ENCODE results near the gene TTYH1.

The TTYH1 gene

DNA sequence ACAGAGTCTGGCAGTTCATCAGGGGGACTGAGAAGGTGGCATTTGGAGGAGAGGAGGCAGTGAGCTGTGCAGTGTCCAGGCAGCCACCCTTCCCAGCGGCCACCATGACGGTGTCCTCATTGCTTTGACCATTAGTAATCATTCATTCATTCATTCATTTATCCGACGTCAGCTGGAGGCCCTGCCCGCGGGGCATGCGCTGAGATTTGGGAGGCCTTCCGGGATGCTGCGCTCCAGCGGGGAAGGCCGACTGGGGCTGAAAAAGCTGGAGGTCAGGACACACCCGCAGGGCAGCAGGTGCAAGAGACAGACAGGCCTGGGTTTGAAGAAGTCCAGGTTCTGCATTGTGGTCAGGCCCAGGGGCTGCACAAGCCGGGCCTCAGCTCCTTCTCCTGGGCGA lies 8.9 kb downstream of the TTYH1 start:
- no peak for DNase-seq (ENCODE audit: low read depth)

DNA sequence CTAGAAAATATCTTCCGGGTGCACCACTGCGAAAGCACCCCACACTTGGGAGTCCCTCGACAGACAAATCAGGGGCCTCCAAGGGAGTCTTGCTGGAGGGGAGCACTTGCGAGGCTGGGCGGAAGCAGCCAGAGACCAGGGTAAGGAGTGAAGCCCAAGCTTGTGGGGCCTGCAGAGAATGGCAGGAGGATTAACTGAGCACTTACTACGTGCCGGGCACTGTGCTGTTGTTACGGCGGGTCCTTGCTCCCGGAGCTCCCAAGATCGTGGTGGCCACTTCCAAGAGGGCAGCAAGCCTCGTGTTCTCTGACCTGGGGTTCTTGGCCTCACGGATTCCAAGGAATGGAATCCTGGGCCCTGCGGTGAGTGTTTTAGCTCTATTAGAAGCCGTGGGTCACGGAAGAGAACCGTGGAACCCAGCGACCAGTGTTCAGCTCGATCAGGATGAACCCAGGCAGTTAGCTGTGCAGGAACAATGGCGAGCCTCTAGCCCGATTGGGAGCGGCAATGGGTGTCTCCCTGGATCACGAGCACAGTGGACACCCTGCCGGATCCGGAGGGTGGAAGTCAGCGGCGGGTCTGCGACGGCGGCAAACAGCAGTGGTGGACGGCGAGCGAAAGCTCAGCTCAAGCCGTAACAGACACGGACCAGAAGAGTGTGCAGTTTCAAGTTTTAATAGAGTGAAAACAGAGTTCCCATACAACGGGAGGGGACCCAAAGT lies 9.6 kb downstream of the TTYH1 start:
- no peak for DNase-seq (ENCODE audit: low read depth)

DNA sequence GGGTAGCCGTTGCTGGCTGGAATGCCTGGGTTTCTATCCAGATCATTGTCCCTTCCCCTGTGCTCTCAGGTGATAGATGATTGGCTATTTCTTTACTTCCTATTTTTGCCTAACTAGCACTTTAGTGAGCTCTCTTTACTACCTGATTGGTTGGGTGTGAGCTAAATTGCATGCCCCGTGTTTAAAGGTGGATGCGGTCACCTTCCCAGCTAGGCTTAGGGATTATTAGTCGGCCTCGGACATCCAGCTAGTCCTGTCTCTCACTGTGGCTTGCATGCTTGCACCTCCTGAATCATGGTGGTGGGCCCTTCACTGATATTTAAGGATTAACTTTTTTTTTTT lies 10.1 kb downstream of the TTYH1 start:
- DNase-seq (ENCODE audit: low read depth), result no peak

DNA sequence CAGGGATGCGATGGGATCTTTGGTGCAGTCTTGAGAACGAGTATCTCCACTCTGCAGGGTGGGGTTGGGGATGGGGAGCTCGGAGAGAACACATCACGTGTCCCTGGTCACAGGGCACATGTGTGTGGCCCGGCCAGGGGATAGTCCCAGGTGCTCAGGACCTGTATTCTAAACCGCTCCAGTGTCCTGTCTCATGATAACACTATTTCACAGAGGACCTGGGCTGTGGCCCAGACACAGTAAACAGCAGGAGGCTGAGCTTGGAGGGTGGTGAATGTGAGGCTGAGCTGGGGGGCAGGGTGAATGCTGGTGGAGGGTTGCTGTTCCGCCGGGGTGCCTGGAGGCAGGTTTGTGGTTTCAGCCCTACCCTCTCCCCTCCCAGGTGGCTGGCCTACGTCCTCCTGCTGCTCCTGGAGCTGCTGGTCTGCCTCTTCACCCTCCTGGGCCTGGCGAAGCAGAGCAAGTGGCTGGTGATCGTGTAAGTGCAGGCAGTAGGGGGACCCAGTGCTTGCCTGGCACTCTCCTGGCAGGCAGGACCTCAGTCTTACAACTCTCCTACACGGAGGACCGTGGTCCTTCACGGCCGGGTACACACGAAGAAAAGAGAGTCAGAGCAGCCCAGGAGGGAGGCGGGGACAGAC lies 11.1 kb downstream of the TTYH1 start:
- DNase-seq (ENCODE audit: low read depth), result no peak

DNA sequence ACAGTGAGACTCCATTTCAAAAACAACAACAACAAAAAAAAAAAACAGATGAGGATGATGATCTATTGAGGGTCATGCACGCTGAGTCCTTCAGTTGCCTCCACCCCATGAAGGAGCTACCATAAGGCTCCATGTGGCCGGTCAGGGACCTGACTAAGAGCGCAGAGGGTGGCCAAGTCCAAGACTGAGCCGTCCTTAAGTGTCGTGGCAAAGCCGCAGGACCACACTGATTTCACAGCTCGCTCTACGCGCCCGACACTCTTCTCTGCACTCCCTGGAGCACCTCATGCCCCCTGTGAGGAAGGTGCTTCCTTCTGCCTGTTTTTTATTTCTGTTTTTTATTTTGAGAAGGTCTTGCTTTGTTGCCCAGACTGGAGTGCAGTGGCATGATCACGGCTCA lies 12.3 kb downstream of the TTYH1 start:
- no peak for DNase-seq (ENCODE audit: low read depth)

DNA sequence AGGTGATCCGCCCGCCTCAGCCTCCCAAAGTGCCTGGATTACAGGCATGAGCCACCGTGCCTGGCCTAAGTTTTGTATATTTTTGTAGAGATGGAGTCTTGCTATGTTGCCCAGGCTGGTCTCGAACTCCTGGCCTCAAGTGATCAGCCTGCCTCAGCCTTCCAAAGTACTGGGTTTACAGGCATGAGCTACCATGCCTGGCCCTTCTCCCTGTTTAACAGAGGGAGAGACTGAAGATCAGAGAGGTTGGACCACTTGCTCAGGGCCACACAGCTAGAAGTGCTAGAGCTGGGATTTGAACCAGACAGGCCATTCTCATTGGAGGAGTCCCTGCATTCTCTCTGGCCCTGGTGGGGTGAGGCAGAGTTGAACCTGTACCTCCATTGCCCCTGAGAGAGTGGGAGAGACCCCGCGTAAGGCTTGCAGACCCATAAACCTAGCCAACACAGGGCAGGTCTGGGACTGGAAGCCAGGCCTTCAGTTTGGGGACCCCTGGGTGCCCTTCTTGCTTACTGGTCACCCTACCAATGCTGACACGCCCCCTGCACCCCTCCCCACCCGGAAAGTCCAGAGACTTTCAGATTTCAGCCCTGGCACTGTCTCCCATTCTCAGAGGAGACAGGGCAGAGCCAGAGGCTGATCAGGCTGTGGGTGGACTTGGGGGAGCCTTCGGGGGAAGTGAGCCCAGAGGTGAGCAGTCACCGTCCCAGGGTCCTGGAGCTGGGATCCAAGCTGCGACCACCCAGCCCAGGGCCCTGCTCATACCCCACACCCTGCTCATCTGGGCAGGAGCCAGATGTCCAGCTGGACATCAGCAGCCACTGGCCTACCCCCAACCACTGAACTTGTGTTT lies 13.3 kb downstream of the TTYH1 start:
- DNase-seq (ENCODE audit: low read depth), result no peak

DNA sequence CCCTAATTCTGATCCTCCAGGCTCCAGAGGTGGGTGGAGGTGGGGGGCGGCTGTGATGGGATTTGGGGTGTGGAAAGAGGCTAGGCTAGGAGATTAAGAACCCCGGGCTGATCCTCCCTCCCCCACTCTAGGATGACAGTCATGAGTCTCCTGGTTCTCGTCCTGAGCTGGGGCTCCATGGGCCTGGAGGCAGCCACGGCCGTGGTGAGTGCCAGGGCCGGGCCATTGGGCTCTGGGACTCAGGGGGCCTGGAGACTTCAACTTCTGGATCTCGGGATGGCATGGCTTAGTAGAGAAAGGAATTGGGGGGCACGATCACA lies 13.9 kb downstream of the TTYH1 start:
- no peak for DNase-seq (ENCODE audit: low read depth)

DNA sequence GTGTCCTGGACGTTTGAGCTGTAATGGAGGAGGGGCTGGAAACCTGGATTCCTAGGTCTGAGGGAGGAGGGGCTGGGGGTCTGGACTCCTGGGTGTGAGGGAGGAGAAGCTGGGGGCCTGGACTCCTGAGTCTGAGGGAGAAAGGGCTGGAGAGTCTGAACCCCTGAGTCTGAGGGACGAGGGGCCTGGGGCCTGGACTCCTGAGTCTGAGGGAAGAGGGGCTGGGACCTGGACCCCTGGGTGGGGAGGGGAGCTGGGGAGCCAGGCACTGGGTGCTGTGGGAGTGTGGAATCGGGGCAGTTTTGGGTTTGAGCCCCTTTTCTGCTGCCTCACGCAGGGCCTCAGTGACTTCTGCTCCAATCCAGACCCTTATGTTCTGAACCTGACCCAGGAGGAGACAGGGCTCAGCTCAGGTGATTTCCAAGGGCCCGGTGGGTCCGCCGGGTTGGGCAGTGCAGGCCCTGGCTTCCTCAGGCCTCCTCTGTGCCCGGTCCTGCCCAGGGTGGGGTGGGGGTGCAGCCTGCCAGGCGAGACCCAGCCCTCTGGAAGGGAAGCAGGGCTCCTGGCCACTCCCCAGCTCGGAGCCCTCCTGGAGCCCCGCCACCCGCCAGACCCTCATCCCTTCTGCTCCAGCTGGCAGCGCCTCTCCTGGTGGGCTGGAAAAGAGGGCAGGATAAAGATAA lies 14.4 kb downstream of the TTYH1 start:
- no peak for DNase-seq (ENCODE audit: low read depth)

DNA sequence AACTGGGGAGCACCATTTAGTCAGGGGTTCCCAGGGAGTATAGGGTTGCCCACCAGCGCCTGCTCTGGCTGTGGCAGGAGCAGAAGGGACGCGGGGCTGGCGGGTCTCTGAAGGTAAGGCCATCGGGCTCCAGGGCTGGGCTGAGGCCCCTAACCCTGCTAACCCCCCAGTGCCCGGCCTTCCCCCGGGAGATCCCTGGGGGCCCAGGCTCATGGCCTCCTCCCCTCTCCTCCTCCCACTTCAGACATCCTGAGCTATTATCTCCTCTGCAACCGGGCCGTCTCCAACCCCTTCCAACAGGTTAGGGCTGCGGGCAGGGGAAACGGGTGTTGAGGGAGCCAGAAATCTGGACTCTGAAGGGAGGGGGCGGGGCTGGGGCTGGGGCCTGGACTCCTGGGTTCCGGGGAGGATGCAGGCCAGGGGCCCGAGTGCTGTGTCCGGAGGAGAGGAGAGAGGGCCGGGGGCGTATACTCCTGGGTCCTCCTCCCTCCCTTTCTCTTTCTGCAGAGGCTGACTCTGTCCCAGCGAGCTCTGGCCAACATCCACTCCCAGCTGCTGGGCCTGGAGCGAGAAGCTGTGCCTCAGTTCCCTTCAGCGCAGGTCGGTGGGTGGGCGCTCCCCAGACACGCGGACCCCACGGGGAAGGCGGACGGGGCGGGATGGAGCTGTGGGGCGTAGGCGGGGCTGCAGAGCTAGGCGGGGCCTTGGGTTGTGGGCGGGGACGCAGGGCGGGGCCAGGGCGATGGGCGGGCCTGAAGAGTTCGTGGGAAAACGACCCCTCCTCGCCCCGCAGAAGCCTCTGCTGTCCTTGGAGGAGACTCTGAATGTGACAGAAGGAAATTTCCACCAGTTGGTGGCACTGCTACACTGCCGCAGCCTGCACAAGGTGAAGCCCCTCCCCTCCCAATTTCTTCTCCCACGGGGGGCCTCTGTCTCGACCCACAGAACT lies 15.3 kb downstream of the TTYH1 start:
- peak; percentile 10 for DNase-seq (ENCODE audit: low read depth)

DNA sequence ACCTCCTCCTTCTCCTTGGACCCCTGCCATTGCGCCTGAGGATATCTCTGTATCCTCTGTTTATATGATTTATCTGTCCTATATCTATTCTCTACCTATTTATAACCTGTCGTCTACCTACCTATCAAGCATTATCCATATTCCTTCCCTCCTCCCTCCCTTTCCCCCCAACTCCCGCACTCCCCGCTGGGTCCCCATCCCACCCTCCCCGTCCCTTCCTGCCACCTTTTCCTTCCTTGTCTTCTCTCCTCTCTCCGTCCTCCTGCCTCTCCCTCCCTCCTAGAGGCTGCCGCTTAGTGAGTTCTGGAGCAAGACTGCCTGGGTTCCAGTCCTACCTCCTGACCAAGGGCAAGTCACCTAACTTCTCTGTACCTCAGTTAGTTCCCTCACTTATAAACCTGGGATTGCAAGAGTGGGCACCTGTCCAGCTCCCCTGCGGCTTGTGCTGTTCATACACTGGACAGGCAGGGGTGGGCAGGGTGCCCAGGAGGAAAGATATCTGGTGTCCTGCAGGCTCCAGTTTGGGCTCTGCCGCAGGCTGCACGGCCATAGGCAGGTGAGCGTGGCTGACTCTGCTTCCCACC lies 16.1 kb downstream of the TTYH1 start:
- DNase-seq (ENCODE audit: low read depth), result no peak

DNA sequence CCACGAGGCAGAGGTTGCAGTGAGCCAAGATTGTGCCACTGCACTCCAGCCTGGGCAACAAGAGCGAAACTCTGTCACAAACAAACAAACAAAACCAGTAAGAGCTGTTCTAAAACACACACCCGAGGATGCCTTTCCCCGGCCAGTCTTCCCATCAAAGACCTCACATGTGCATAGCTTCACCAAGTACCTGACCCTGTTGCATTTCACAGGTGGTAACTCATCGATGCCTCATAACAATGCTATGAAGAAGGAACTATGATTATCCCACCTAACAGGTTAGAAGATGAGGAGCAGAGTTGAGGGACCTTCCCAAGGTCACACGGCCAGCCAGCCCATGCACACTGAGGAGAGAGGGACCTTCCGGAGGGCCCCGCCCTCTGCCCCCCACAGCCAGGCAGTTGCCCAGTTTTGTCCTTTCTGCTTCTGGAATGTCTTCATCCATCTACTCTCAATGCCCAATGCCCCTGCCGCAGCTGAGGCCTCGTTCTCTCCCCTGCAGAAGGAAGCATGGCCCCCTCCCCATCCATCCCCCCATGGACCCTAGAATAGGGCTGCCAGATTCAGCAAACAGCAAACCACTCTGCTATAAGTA lies 17.0 kb downstream of the TTYH1 start:
- no peak for DNase-seq (ENCODE audit: low read depth)

DNA sequence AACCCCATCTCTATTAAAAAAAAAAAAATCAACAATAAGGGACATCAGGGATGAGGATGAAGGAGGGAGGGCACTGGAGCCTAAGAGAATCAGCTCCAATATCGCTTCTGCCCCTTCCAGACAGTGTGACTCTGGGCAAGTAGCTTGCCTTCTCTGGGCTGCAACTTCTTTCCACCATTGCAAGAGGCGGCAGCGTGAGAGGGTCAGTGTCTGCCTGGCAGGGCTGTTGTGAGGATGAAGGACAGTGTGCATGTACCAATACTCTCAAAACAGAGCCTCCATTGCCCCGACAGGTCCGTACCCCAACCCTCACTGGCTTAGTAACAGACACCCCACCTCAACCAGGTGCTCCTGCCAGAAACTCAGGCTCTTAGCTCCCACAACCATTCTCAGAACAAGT lies 18.4 kb downstream of the TTYH1 start:
- DNase-seq (ENCODE audit: low read depth), result no peak

DNA sequence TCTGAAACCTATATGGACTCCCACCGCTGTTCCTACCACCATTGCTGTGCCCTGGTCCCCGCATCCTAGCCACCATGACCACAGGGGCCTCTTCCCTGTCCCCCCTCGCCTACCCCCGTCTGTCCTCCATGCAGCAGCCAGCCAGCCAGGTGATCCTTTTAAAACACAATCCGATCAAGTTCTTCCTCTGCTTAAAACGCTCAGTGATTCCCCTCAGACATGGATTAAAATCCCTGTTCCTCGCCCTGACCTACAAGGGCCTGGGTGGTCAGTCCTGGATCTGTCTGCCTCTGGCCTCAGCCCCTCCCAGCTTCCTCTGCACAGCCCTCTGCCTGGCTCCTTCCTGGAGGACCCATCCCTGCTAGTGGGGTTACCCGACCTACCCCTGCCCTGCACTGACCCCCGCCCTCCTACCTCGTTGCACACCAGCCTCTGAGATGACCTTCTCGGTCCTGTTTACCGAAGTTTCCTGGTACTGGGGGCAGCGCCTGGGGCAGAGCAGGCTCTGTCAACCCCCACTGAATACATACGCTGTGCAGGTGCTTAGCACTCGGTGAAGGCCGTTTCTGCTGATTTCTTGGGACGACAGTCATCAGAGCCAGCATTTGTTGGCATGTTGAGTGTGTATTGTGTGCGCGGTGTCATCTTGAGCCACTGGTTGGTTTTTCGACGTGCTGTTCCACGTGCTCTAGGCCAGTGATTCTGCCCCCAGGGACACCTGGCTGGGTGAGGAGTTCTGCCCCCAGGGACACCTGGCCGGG lies 19.0 kb downstream of the TTYH1 start:
- DNase-seq (ENCODE audit: low read depth), result no peak

DNA sequence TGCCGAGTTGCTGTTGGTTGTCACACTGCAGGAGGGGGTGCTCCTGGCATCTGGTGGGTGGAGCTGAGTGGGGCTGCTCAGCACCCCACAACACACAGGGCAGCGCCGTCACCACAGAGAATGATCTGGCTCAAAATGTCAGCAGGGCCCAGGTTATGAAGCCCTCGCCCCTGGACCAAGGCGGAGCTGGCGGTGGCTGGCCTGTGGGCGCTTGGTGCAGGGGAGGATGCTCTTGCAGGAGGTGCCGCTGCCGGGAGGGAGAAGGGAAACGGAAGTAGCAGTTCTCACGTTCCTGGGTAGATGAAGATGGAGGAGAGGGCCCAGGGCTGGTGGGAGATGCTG lies 19.6 kb downstream of the TTYH1 start:
- DNase-seq (ENCODE audit: low read depth), result no peak

DNA sequence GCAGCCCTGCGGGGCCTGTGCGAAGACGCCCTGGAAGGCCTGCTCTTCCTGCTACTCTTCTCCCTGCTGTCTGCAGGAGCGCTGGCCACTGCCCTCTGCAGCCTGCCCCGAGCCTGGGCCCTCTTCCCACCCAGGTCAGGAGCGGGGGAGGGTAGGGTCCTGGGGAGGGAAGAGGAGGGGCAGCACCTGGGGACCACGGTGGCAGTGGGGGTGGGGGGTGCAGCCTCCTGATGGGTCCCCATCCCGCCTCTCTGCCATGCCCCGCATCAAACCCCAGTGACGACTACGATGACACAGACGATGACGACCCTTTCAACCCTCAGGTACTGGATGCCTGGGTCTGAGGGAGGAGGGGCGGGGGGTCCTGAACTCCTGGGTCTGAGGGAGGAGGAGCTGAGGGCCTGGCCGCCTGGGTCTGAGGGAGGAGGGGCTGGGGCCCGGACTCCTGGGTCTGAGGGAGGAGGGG lies 20.3 kb downstream of the TTYH1 start:
- no peak for DNase-seq (ENCODE audit: low read depth)

DNA sequence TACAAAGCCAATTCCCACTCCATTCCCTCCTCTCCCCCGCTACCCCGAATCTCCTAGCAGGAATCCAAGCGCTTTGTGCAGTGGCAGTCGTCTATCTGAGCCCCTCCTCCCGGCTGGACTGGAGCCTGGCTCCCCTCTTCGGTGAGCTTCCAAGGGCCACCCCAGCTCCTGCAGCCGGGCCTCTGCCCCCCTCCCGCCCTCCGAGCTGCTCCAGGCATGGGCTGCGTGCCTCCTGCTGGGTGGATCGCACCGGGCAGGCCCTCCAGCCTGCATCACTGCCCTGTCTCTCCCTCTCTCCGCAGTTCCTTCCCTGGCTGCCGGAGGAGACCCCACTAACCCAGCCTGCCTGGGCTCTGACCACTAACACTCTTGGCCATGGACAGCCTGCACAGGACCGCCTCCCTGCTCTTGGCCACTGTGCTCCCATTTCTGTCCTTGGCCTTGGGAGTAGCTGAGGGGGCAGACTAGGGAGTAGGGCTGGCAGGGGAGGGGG lies 20.8 kb downstream of the TTYH1 start:
- DNase-seq (ENCODE audit: low read depth), result no peak

DNA sequence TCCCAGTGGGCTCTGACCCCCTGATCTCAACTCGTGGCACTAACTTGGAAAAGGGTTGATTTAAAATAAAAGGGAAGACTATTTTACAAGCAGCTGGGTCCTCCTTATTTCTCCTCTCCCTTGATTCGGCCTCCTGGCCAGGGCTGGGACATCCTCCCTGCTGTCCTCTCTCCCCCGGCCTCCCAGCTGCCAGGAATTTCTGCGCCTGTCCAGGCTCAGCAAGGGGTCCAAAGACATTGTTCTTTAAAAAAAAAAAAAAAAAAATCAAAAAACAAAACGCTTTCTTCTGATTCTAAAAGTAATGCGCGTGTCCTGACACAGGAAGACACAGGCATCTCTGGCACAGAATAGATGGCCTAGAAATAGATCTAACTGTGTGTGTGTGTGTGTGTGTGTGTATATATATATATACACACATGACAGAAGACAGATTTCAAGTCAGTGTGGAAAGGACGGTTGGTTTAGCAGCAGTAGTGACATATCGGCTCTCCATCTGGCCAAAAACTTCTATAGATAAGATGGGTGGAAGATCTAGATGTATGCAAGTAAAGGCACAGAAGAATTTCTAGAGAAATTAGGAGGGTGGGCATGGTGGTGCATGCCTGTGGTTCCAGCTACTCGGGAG lies 21.5 kb downstream of the TTYH1 start:
- DNase-seq (ENCODE audit: low read depth), result no peak

DNA sequence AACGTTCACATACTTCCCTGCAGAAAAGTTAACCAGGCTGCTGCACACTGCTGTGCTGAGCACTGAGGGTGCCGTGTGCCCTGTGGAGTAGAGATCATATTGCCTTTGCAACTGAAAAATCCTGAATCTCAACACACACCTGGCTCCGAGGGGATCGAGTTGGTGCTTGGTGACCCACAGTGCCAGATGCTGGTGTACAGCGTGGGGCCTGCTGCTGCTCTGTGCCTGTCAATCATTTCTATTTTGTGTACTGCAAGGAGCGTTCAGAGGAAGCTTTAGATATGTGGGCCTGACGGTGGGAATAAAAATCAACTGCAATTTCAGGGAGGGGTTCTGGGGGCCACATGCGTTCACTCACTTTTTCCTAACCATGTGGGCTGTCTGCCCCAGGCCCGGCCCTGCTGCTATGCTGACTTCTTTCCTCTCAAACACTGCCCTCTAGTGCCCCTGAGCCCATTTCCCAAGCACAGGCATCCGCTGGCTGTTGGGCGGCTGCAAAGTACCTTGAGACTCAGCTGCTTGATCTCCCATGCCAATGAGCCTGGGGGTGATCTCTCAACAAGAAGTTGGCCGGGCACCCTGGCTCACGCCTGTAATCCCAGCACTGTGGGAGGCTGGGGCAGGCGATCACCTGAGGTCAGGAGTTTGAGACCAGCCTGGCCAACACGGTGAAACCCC lies 24.0 kb downstream of the TTYH1 start:
- DNase-seq (ENCODE audit: low read depth), result no peak

DNA sequence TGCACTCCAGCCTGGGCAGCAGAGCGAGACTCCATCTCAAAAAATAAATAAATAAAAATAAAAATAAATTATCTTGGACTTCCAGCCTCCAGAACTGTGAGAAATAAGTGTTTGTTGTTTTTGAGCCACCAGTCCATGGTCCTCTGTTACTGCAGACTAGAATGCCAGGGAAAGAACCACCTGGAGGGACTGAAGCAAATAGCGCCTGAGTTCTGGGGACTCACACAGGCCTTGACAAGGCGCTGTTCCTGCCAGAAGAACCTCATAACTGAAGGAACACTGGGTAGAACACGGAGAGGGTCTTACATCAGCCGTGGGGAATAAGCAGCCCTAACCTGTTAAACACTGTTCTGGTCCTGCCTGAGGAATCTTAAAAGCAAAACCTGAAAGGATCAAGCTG lies 25.4 kb downstream of the TTYH1 start:
- DNase-seq (ENCODE audit: low read depth), result no peak
